Endodermal cell (in vitro differentiated cells): ENCODE measurements around the gene PIWIL4. TPM values are rescaled to one million over a fixed set of nuclear protein-coding genes. Genes with fewer than 3 reads are reported as not detected.
A peak's percentile ranks its signal among the peaks of the same experiment; 100 is the strongest.

ENCODE experiments used
- DNase-seq: peaks from one replicate; pipeline ENCODE4 v3.0.0-alpha.2; 2017
- H3K27ac ChIP-seq: 2 replicates; pipeline ENCODE4 v1.5.1; 2013; ENCODE audit warnings: mild to moderate bottlenecking, low read depth, low read length, moderate library complexity
- H3K27me3 ChIP-seq: 2 replicates; pipeline ENCODE4 v1.6.1; 2013; ENCODE audit warnings: mild to moderate bottlenecking, low read length, moderate library complexity; ENCODE audit not compliant: insufficient read depth, control insufficient read depth, poor library complexity, severe bottlenecking
- H3K36me3 ChIP-seq: 2 replicates; pipeline ENCODE4 v1.7.0; 2013; ENCODE audit warnings: mild to moderate bottlenecking, low read length, moderate library complexity; ENCODE audit not compliant: control insufficient read depth, insufficient read depth
- H3K4me1 ChIP-seq: one replicate; pipeline ENCODE4 v1.7.0; 2013; ENCODE audit warnings: low read length; ENCODE audit not compliant: control insufficient read depth, insufficient read depth
- H3K4me3 ChIP-seq: 2 replicates; pipeline ENCODE4 v1.5.1; 2013; ENCODE audit warnings: mild to moderate bottlenecking, low read length, moderate library complexity
- H3K9ac ChIP-seq: 2 replicates; pipeline ENCODE4 v1.6.1; 2013; ENCODE audit warnings: mild to moderate bottlenecking, low read length, moderate library complexity; ENCODE audit not compliant: poor library complexity, severe bottlenecking; ENCODE audit errors: extremely low read depth
- H3K9me3 ChIP-seq: 2 replicates; pipeline ENCODE4 v1.6.1; 2013; ENCODE audit warnings: mild to moderate bottlenecking, low read length, moderate library complexity; ENCODE audit not compliant: control insufficient read depth
- H3K27ac Mint-ChIP-seq: 2 replicates; pipeline ENCODE4 v1.8.0; 2020; ENCODE audit warnings: mixed read lengths
- H3K27me3 Mint-ChIP-seq: 2 replicates; pipeline ENCODE4 v1.8.0; 2021; ENCODE audit warnings: mild to moderate bottlenecking, mixed read lengths; ENCODE audit not compliant: insufficient read depth
- H3K36me3 Mint-ChIP-seq: 2 replicates; pipeline ENCODE4 v1.8.0; 2020; ENCODE audit warnings: low read depth, mixed read lengths
- H3K4me1 Mint-ChIP-seq: 2 replicates; pipeline ENCODE4 v1.8.0; 2020; ENCODE audit warnings: mixed read lengths
- H3K4me3 Mint-ChIP-seq: 2 replicates; pipeline ENCODE4 v1.8.0; 2020; ENCODE audit warnings: mild to moderate bottlenecking, moderate library complexity, mixed read lengths
- H3K9me3 Mint-ChIP-seq: 2 replicates; pipeline ENCODE4 v1.8.0; 2020; ENCODE audit warnings: mild to moderate bottlenecking, mixed read lengths
- whole genome bisulfite sequencing, 2 experiments: methylation state at CpG; one replicate each; pipeline versions ENCODE4 v1.1.5 to v1.1.7; 2013; ENCODE audit warnings: missing lambda C conversion rate in 2 of 2, mixed read lengths in 1 of 2; ENCODE audit not compliant: insufficient coverage in 1 of 2, insufficient read length in 1 of 2; 5-methylcytosine and 5-hydroxymethylcytosine counted together
- total RNA-seq, 2 donors: library from RNA; stranded (reverse); fragmentation: NEBNext Ultra II Directional in 1 of 2; extraction: Animal tissue kit (Norgen Biotek cat#: 25700) in 1 of 2; gene quantifications; 2 replicates in 1 of 2; 3 replicates in 1 of 2; pipeline ENCODE4 v1.2.1, GENCODE V29; 2021
- TF ChIP-seq, protein P1 (sequence below): fragments of 200-600 bp; sonication (generic); conservative IDR thresholded peaks from 2 replicates; pipeline ENCODE4 v1.5.0; 2021; ENCODE audit warnings: antibody characterized with exemption, mild to moderate bottlenecking

Gene PIWIL4
- total RNA-seq, 2 donors from 2014 or later: 0.24 to 0.82 TPM

- H3K4me1 Mint-ChIP-seq: peaks cover 51% of the 10 kb centered on the region
- H3K9ac ChIP-seq: no peak overlapping the region
- H3K9me3 Mint-ChIP-seq: no peaks in the 10 kb centered on the region
- H3K27me3 ChIP-seq: no peaks in the 10 kb centered on the region
- H3K27me3 Mint-ChIP-seq: no peaks in the 10 kb centered on the region
- no peak overlapping the region for H3K4me3 ChIP-seq
- WGBS, 2 experiments: 81 to 94% methylated on average over 2 to 5 of the region's 5 CpGs
- peak overlapping the region; percentile 57 for H3K27ac Mint-ChIP-seq
- peaks cover 71% of the 10 kb centered on the region for H3K36me3 ChIP-seq
- DNase-seq: peak; percentile 55
- TF ChIP-seq, protein P1, sequence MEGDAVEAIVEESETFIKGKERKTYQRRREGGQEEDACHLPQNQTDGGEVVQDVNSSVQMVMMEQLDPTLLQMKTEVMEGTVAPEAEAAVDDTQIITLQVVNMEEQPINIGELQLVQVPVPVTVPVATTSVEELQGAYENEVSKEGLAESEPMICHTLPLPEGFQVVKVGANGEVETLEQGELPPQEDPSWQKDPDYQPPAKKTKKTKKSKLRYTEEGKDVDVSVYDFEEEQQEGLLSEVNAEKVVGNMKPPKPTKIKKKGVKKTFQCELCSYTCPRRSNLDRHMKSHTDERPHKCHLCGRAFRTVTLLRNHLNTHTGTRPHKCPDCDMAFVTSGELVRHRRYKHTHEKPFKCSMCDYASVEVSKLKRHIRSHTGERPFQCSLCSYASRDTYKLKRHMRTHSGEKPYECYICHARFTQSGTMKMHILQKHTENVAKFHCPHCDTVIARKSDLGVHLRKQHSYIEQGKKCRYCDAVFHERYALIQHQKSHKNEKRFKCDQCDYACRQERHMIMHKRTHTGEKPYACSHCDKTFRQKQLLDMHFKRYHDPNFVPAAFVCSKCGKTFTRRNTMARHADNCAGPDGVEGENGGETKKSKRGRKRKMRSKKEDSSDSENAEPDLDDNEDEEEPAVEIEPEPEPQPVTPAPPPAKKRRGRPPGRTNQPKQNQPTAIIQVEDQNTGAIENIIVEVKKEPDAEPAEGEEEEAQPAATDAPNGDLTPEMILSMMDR: no peak
- no peak overlapping the region for H3K27ac ChIP-seq
- H3K36me3 Mint-ChIP-seq: peaks cover 53% of the 10 kb centered on the region
- H3K4me3 Mint-ChIP-seq: no peak overlapping the region
- H3K9me3 ChIP-seq: no peaks in the 10 kb centered on the region
- H3K4me1 ChIP-seq: peaks cover 15% of the 10 kb centered on the region
These were observed 86.4 kb downstream of the PIWIL4 start for GRCh38 chr11:94653561-94653960.

GRCh38 chr11:94654201-94654600 lies 87.0 kb downstream of the PIWIL4 start:
- Mint-ChIP-seq H3K9me3 (no peaks in the 10 kb centered on the region), H3K27ac (no peak overlapping the region), H3K27me3 (no peaks in the 10 kb centered on the region), H3K36me3 (peaks cover 48% of the 10 kb centered on the region), H3K4me3 (no peak overlapping the region), H3K4me1 (peaks cover 49% of the 10 kb centered on the region)
- no peak overlapping the region for H3K9ac ChIP-seq
- no peaks in the 10 kb centered on the region for H3K27me3 ChIP-seq
- DNase-seq: peak; percentile 60
- TF ChIP-seq, protein P1: no peak
- 95 to 98% methylated on average over 5 to 7 of the region's 7 CpGs for WGBS, 2 experiments
- H3K27ac ChIP-seq: no peak overlapping the region
- H3K4me1 ChIP-seq: peaks cover 11% of the 10 kb centered on the region
- H3K36me3 ChIP-seq: peaks cover 68% of the 10 kb centered on the region
- no peak overlapping the region for H3K4me3 ChIP-seq
- no peaks in the 10 kb centered on the region for H3K9me3 ChIP-seq

DNA sequence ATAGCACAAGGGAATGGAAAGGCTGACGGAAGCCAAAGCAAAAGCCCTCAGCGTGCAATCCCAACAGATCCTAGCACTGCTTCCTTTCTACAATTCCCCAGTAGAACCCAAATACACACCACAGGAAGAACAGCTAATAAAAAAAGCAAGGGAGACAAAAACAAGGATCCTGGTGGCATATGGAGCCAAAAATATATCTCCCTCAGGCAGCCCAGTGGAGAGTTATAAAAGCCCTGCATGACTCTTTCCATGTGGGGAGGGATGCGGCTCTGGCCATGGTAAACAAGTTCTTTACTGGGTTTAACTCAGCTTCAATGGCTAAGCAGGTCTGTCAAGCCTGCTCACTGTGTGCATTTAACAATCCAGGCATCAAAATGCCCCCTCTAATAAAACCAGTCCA lies 88.1 kb downstream of the PIWIL4 start:
- Histone ChIP-seq H3K4me1 (peaks cover 11% of the 10 kb centered on the region), H3K9me3 (no peaks in the 10 kb centered on the region), H3K27me3 (no peaks in the 10 kb centered on the region), H3K27ac (no peak overlapping the region), H3K36me3 (peaks cover 68% of the 10 kb centered on the region), H3K4me3 (no peak overlapping the region), H3K9ac (no peak overlapping the region)
- H3K27ac Mint-ChIP-seq: peak overlapping the region; percentile 64
- H3K9me3 Mint-ChIP-seq: no peaks in the 10 kb centered on the region
- peak; percentile 53 for DNase-seq
- H3K27me3 Mint-ChIP-seq: no peaks in the 10 kb centered on the region
- no peak overlapping the region for H3K4me3 Mint-ChIP-seq
- peaks cover 43% of the 10 kb centered on the region for H3K4me1 Mint-ChIP-seq
- TF ChIP-seq, protein P1: no peak
- H3K36me3 Mint-ChIP-seq: peaks cover 42% of the 10 kb centered on the region
- WGBS, 2 experiments: 80 to 88% methylated on average over 1 to 3 of the region's 3 CpGs
